ENCODE results near the gene CDKAL1.

- no peak for TF ChIP-seq NR3C1 (CRISPR knock-in tag; conservative IDR thresholded peaks at IDR 0.05; ENCODE audit: low read depth)
- no peak for TF ChIP-seq CTCF (IDR thresholded peaks at IDR 0.05)
- no peak for TF ChIP-seq STAT6 (CRISPR knock-in tag; conservative IDR thresholded peaks at IDR 0.05; ENCODE audit: low read depth)
- no peak for TF ChIP-seq CBFB (CRISPR knock-in tag; IDR thresholded peaks at IDR 0.05; ENCODE audit: low read depth)
- no peak for TF ChIP-seq TP53 (CRISPR knock-in tag; IDR thresholded peaks at IDR 0.05)
- TF ChIP-seq, protein P1, sequence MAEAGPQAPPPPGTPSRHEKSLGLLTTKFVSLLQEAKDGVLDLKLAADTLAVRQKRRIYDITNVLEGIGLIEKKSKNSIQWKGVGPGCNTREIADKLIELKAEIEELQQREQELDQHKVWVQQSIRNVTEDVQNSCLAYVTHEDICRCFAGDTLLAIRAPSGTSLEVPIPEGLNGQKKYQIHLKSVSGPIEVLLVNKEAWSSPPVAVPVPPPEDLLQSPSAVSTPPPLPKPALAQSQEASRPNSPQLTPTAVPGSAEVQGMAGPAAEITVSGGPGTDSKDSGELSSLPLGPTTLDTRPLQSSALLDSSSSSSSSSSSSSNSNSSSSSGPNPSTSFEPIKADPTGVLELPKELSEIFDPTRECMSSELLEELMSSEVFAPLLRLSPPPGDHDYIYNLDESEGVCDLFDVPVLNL (CRISPR knock-in tag; IDR thresholded peaks at IDR 0.05; ENCODE audit: borderline replicate concordance, low read depth) = no peak
- no peak for TF ChIP-seq CREM (CRISPR knock-in tag; IDR thresholded peaks at IDR 0.05)
- TF ChIP-seq, protein P2, sequence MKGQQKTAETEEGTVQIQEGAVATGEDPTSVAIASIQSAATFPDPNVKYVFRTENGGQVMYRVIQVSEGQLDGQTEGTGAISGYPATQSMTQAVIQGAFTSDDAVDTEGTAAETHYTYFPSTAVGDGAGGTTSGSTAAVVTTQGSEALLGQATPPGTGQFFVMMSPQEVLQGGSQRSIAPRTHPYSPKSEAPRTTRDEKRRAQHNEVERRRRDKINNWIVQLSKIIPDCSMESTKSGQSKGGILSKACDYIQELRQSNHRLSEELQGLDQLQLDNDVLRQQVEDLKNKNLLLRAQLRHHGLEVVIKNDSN (CRISPR knock-in tag; IDR thresholded peaks at IDR 0.05) = no peak
- TF ChIP-seq, protein P3, sequence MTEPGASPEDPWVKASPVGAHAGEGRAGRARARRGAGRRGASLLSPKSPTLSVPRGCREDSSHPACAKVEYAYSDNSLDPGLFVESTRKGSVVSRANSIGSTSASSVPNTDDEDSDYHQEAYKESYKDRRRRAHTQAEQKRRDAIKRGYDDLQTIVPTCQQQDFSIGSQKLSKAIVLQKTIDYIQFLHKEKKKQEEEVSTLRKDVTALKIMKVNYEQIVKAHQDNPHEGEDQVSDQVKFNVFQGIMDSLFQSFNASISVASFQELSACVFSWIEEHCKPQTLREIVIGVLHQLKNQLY (CRISPR knock-in tag; IDR thresholded peaks at IDR 0.05) = no peak
These were observed 332.9 kb downstream of the CDKAL1 start for GRCh38 chr6:20866935-20867703.
